ENCODE results near the gene SMTNL2.

DNA sequence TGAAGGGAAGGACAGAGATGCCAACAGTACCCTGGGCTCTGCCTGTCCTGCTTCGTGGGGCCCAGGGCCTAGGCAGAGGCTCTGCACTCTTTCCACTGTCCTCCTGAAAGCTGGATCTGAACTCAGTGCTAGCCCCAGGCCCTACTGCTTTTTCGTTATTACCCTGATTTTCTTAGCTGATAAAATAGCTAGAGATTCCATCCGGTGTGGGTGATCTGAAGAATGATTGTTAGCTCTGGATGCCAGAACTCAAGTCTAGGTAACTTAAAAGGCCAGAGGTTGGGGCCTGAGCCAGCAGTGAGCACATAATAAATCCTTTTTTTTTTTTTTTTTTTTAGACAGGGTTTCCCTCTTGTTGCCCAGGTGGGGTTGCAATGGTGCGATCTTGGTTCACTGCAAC lies 27.3 kb upstream of the SMTNL2 start:
- TF ChIP-seq EZH2phosphoT487 (IDR thresholded peaks at IDR 0.05; ENCODE audit: borderline replicate concordance, low read length), result no peak
- TF ChIP-seq, protein P1, sequence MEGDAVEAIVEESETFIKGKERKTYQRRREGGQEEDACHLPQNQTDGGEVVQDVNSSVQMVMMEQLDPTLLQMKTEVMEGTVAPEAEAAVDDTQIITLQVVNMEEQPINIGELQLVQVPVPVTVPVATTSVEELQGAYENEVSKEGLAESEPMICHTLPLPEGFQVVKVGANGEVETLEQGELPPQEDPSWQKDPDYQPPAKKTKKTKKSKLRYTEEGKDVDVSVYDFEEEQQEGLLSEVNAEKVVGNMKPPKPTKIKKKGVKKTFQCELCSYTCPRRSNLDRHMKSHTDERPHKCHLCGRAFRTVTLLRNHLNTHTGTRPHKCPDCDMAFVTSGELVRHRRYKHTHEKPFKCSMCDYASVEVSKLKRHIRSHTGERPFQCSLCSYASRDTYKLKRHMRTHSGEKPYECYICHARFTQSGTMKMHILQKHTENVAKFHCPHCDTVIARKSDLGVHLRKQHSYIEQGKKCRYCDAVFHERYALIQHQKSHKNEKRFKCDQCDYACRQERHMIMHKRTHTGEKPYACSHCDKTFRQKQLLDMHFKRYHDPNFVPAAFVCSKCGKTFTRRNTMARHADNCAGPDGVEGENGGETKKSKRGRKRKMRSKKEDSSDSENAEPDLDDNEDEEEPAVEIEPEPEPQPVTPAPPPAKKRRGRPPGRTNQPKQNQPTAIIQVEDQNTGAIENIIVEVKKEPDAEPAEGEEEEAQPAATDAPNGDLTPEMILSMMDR (IDR thresholded peaks at IDR 0.05; ENCODE audit: low read depth, low read length, poor library complexity, severe bottlenecking), result no peak

All from DOHH2 (cell line).